ENCODE results near the gene RPH3AL. TPM values are rescaled to one million over a fixed set of nuclear protein-coding genes. Genes with fewer than 3 reads are reported as not detected.

RPH3AL gene
- total RNA-seq, 1 experiment from 2014 or later, result 3.0 TPM

- no peak for DNase-seq
- no peaks in the 10 kb centered on the region for H3K9me3 ChIP-seq (ENCODE audit: control insufficient read depth, low read depth, low read length)
- no peak overlapping the region for H4K5ac ChIP-seq (ENCODE audit: insufficient read length, low read depth, low read length)
- no peak overlapping the region for H2BK5ac ChIP-seq (ENCODE audit: insufficient read length, low read length)
- H2BK12ac ChIP-seq (ENCODE audit: insufficient read length, low read depth, low read length), result no peak overlapping the region
- H2BK120ac ChIP-seq (ENCODE audit: low read depth, low read length, poor library complexity, severe bottlenecking), result no peak overlapping the region
- no peaks in the 10 kb centered on the region for H3K79me1 ChIP-seq (ENCODE audit: insufficient read depth, low read depth, low read length, poor library complexity, severe bottlenecking)
- no peak overlapping the region for H2AK5ac ChIP-seq (ENCODE audit: insufficient read length, low read length)
- H3T11ph ChIP-seq (ENCODE audit: low read length), result no peak overlapping the region
- H2BK20ac ChIP-seq (ENCODE audit: low read depth, low read length, poor library complexity, severe bottlenecking), result no peak overlapping the region
- peaks cover 16 to 30% (median 25%) of the 10 kb centered on the region in 3 experiments for H3K36me3 Mint-ChIP-seq (ENCODE audit: insufficient read depth in 1 of 3, low read depth in 3 of 3)
- no peak overlapping the region for H3K4me2 ChIP-seq (ENCODE audit: insufficient read depth, insufficient read length, low read length)
- H3K14ac ChIP-seq (ENCODE audit: insufficient read depth, low read length), result no peak overlapping the region
- no peak overlapping the region for H4K8ac ChIP-seq (replicated peaks; ENCODE audit: insufficient read length, low read depth, low read length)
- H3K4ac ChIP-seq (ENCODE audit: low read depth, low read length), result no peak overlapping the region
- no peaks in the 10 kb centered on the region for H3K79me2 ChIP-seq (ENCODE audit: insufficient read depth, low read length)
- no peak overlapping the region for H3K4me3 Mint-ChIP-seq
- H3K27ac ChIP-seq (ENCODE audit: insufficient read length, low read depth, low read length), result no peak overlapping the region
- no peak overlapping the region for H2AFZ ChIP-seq (ENCODE audit: low read length)
- no peaks in the 10 kb centered on the region for H3K23me2 ChIP-seq (ENCODE audit: insufficient read length, low read depth, low read length, poor library complexity, severe bottlenecking)
- peaks cover 35 to 38% of the 10 kb centered on the region in 2 experiments for H3K4me1 Mint-ChIP-seq
- H3K4me1 ChIP-seq (ENCODE audit: insufficient read depth, low read length), result peaks cover 10% of the 10 kb centered on the region
- no peak overlapping the region for H3K27ac Mint-ChIP-seq
- H3K9me3 Mint-ChIP-seq, result peaks cover 22 to 40% of the 10 kb centered on the region in 2 experiments
- no peaks in the 10 kb centered on the region for H4K20me1 ChIP-seq (ENCODE audit: control insufficient read depth, insufficient read depth, insufficient read length)
- no peak overlapping the region for H2BK15ac ChIP-seq (ENCODE audit: low read depth, low read length)
- no peak overlapping the region for H3K9ac ChIP-seq (ENCODE audit: extremely low read depth, insufficient read length, low read length)
- no peak overlapping the region for H4K91ac ChIP-seq (ENCODE audit: insufficient read length, low read depth, low read length)
- no peak for TF ChIP-seq CTCF (conservative IDR thresholded peaks at IDR 0.05)
- WGBS (ENCODE audit: extremely low coverage, insufficient read length, low lambda C conversion rate), result no CpG with 5 or more reads among the region's 8 CpGs
- peaks cover 44% of the 10 kb centered on the region for H3K27me3 Mint-ChIP-seq (ENCODE audit: low read depth)
- H3K23ac ChIP-seq (ENCODE audit: insufficient read length, low read depth, low read length), result no peak overlapping the region
- H3K27me3 ChIP-seq (ENCODE audit: insufficient read depth, low read length), result no peaks in the 10 kb centered on the region
- no peak overlapping the region for H3K56ac ChIP-seq (ENCODE audit: insufficient read length, low read depth, low read length)
- H3K18ac ChIP-seq (ENCODE audit: insufficient read length, low read depth, low read length), result no peak overlapping the region
Measured at GRCh38 chr17:261635-262034, 91.0 kb downstream of the RPH3AL start.

Measured in H9 (cell line).